ENCODE data around the gene ERI3.

- TF ChIP-seq CTCF (IDR thresholded peaks at IDR 0.05; ENCODE audit: borderline replicate concordance, extremely low read depth, low read length, poor library complexity, severe bottlenecking) (no peak), EZH2 (IDR thresholded peaks at IDR 0.05; ENCODE audit: borderline replicate concordance, low read depth, low read length, severe bottlenecking) (no peak)
These were observed 58.3 kb downstream of the ERI3 start for GRCh38 chr1:44296806-44297205.

Measured in DND-41 (cell line).